NCI-H345 treated with DMSO at 0.1 percent for 48 hours (cell line): ENCODE data around the gene KDM2B.

ENCODE experiments used
- DNase-seq: peaks from one replicate; lab custom pipeline; 2025; ENCODE audit not compliant: unreplicated experiment; lab: John Stamatoyannopoulos, UW

Gene KDM2B

DNA sequence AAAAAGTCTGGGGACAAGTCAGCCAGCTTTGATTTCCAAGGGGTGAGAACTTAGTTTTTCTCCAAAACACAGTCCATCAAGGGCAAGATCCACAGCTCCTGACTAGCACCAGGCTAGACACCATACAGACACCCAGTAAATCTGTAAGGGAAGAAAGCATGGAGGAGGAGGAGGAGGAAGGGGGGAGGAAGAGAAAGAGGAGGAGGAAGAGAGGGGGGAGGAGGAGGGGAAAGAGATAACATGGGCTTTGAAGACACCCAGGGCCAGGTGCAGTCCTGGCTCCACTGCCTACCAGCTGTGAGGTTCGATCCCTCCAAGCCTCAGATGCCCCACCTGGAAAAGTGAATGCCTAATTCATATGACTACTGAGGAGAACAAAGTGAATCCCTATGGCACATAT is 18.3 kb downstream of the KDM2B start:
- DNase-seq, result no peak

DNA sequence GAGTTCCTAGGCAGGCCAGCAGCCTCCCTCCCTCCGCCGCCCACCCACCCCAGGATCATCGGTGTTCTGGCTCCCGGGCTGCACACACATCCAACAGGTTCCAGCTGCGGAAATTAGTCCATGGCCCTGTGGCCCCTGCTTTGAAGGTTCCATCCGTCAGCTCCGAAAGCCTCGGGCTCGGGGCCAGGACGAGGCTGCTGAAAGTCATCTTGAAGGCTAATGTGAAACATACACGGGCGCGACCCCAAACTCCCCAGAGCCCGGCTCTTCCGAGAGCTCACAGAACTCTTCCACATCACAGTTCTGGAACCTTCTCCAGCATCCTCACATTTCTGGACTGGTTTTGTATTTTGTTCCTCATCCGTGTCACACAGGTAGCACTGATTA is 19.8 kb downstream of the KDM2B start:
- DNase-seq, result no peak

DNA sequence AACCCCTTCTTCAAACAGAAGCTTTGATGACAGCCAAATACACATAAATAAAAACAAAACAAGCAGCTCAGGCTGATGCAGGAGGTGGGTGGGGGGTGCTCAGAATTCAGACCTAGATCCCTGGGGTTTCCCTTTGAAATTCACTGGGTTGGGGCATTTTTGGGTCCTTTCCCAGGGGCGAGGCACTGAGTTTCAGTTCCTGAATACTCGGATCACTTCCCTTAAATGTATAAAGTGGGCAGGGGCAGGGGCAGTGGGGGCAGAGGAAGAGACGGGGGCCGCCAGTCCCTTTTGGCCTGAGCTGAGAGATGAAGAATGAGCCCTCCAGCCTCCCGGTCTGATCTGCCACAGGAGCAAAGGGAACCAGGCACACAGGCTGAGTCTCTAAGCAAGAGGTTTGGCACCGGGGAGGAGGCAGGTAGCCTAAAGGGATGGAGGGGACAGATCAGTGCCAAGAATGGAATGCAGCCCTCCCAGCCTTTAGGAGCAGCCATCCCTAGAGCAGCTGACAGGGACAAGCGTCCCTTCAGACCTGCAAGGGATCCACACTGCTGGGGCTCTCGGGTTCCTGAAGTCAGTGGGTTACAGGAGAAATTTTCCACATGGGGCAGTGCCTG is 20.3 kb downstream of the KDM2B start:
- DNase-seq, result no peak

DNA sequence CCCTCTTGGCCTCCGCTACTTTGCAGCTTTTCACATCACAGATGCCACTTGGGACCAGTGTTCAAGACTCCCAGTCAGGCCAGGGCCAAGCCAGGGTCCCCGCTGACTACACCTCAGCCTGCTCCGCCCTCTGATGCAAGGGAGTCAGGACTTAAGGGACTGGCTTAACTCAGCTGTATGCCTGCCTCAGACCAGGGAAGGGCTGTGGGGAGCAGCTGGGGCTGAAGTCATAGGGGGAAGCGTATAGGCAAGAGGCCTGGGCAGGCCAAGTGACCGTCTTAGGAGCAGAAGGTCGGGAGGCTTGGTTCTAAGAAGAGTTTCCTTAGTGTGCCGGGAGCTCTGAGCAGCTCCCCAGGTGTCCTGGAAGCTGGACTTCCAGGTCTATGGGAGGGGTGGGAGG is 21.9 kb downstream of the KDM2B start:
- no peak for DNase-seq

DNA sequence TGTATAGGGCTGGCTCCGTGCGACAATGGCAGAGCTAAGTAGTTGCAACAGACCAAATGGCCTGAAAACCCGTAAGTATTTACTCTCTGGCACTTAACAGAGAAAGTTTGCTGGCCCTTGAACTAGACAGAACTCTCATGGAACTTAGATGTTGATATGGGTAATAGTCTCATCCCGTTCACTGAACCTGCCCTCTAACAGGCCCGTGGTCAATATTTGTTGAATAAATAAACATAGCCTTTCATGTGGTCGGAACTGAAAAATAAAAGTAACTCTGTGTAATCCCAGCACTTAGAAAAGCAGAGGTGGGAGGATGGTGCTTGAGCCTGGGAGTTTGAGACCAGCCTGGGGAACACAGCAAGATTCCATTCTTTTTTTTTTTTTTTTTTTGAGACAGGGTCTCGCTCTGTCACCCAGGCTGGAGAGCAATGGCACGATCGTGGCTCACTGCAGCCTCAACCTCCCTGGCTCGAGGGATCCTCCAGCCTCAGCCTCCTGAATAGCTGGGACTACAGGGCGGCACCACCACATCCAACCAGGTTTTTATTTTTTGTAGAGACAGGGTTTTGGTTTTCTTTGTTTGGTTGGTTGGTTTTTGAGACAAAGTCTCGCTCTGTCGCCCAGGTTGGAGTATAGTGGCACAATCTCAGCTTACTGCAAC is 29.7 kb downstream of the KDM2B start:
- DNase-seq, result no peak

DNA sequence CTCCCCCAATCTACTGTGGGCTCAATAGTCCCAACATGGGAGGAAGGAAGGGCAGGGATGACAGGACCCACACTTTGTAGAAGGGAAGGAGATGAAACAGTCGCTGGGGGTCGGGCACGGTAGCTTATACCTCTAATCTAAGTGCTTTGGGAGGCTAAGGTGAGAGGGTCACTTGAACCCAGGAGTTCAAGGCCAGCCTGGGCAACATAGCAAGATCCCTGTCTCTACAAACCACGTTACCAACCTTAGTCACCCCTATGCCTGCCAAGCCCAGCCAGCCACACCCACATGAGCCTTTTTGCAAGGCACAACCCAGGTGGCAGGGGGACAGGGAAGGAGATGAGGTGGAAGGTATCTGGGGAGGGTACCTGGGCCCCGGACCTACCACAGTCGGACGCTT is 31.7 kb downstream of the KDM2B start:
- DNase-seq, result no peak

DNA sequence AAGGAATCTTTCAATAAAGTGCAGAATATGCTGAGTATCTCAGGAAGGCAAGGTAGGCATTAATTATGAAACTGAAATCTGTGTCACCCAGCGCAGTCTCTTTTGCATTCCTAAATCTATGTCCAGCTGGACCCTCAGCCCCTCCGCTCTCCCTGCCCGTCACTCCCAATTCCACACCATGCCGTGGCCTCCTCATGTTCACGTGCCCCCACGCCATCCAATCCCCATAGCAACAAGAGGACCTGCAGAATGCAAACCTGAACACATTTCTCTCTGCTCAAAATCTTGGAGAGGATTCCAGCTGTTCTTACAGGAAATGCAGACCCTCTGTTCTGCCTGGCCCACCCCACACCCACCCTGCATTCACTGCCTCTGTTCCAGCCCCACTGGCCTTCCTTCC is 35.3 kb downstream of the KDM2B start:
- DNase-seq, result no peak

DNA sequence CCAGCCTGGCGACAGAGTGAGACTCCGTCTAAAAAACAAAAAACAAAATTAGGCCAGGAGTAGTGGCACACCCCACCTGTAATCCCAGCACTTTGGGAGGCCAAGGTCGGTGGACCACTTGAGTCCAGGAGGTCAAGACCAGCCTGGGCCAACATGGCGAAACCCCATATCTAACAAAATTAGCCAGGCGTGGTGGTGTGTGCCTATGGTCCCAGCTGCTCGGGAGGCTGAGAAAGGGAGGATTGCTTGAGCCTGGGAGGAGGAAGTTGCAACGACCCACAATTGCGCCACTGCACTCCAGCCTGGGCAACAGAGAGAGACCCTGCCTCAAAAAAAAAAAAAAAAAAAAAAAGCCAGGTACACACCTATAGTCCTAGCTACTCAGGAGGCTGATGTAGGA is 37.0 kb downstream of the KDM2B start:
- DNase-seq, result no peak

DNA sequence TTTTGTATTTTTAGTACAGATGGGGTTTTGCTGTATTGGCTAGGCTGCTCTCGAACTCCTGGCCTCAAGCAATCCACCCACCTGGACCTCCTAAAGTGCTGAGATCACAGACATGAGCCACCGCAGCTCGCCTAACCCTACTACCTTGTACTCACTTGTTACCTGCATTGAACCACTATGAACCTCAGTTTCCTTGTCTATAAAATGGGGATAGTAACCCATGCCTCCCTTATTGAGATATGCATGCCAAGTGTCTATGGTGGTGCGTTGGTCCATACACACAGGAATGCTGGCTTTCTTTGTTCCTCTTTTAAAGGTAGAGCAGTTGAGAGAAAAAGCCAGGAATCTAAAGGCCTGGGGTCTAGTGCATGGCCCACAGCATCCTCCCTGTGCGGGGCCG is 40.9 kb downstream of the KDM2B start:
- no peak for DNase-seq

DNA sequence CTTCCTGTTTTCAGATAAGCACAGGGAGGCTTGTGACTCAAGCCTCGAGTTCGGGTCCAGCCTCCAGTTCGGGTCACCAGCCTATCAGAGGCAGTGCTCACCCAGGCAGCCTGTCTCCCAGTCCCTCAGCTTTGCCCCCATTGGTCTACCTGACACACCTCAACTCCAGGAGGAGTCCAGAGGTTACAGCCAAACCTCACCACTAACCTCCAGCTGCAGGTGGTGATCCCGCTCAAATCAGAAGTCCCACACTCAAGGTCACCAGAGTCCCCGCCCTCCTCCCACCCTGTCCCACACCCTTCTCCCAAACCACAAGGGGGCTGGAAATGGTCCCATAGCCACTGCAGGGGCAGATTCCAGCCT is 42.1 kb downstream of the KDM2B start:
- DNase-seq, result no peak

DNA sequence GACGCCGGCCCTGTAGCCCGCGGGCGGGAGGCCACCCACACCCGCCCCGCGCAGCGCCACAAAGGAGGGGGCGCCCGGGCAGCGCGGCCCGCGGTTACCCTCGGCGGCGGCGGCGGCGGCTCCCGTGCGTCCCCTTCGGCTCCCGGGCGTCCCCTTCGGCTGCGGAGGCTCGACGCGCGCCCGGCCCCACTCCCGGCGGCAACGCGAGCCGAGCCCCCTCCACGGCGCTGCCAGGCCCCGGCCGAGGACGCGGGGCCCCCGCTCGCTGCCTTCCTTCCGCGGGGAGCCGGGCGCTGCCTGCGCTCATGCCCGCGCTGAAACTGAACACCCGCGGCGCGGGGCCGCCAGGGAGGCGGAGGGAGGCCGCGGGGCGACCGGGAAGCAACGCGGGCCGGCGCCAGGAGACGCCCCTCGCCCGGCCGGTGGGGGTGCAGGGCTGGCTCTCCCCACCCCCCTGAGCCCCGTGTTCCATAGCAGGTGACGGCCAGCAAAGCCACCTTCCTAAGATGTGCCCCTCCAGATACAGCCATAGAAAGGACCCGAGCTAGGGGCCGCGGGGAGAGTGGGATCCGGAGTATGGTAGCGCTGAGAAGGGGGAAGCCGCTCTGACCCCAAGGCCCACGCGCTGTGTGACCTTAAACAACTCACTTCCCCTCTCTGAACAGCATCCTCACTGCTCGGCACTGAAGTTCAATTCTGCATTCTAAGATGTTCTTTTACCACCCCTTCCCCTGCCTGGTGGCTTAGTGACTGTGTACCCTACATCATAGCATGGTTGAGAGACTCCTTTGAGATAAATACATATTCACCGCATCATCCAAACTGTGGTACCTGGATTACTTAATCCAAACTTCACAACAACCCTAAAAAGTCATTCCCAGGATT is 42.8 kb downstream of the KDM2B start:
- no peak for DNase-seq

DNA sequence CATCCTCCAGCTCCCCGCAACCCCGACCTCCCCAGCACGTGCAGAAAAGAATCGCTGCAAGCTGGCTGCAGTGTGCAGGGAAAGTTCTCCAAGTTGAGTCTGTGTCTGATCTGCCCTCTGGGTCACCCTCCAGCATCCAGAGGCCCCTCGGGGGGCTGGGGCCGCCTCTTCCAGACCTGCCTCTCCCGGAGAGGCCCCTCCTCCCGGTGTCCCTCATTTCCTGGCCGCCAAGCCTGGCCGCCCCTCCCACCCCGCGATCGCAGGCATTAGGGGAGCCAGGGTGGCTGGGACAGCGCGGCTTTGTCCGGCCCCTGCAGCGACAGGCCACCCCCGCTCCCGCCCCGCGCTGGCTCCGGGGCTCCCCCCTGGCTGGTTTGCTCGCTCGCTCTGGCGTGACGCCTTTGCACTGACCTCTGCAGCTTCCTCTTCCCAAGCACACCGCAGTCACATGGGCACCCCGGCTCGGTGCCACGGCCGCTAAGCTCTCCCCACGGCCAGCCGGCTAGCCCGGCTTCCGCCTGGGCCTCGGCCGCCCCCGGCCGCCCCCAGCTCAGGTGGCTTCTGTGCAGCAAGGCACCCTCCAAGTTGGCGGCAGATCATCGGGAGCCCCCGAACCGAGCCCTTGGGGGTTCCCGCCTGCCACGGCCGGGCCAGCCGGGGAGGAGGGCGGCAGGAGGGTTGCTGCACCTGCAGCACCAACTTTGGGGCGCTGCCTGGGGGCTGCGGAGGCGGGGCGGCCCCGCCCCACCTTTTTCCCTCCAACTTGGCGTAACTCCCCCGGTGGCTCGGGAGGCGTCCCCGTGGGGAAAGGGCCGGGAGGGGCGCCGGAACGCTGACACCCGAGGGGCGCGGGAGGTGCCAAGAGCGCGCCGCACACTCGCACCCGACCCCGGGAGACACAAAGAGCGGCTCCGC is 43.7 kb downstream of the KDM2B start:
- DNase-seq, result no peak

DNA sequence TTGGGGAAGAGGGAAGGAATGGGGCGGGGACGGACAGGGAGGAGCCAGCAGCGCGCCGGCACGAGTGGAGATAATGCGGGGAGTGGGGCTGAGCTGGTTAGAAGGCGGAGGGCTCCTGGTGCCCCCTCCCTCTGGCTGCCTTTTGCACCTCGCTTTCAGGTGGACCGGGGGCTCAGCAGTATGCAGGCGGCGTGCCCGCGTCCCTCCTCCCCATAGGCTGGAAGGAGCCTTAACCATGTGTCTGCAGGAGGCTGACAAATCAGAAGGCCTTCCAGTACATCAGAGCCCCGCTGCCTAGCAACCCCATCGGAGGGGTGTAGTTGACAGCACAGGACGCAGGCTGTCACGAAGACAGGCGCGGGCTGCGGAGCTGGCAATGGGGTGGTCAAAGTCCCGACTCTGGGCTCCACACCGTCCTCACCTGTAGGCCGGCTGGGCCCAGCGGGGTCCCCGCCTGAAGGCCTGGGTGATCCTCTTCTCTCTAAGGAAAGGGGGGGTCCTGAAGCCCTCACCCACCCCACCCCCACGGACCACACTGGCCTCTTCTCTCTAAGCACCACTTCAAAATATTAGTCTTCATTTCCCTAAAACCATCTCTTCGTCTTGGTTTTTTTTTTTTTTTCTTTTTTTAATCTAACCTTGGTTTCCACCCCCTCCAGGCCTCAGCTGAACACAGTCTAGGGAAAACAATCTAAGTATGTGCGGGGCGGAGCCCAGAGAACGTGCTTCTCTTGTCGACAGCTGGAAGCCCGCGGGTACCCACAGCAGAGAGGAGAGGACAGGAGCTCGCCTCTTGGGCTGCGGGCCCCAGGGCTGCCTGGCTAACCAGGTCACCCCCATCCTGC is 44.5 kb downstream of the KDM2B start:
- no peak for DNase-seq

DNA sequence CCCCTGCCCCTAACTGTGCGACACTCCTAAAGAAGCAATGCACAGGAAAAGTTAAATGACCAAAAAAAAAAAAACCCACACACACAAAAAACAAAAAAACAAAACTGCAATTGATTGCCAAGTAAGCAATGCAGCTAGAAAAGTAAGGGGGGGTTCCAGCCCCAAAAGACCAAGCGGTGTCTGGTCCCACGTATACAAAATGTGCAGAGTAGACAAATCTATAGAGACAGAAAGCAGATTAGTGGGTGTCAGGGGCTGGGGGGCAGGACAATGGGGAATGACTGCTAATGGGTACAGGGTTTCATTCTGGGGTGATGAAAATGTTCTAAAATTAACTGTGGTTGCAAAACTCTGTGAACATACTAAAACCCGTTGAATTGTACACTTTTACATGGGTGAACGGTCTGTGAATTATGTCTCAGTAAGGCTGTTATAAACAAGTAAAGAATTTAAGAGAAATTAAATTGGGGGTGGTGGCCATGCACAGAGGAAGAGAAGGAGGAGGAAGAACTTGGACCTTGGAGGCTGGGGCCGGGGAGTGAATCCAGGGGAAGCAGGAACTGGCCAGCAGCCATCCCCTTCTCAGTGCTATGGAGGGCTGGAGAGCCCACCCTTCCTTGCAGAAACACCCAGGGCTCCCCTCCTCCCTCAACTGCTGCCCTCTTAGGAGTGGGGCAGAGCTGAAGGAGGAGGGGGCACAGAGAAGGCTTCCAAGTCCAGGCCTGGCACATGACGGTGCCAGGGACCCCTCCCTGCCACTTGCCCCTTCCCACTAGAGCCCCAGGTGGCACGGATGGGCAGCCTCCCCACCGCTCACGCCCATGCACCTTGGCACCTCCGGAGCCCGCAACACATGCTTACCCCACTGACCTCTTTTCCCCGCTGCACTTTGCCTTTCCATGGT is 45.4 kb downstream of the KDM2B start:
- no peak for DNase-seq

DNA sequence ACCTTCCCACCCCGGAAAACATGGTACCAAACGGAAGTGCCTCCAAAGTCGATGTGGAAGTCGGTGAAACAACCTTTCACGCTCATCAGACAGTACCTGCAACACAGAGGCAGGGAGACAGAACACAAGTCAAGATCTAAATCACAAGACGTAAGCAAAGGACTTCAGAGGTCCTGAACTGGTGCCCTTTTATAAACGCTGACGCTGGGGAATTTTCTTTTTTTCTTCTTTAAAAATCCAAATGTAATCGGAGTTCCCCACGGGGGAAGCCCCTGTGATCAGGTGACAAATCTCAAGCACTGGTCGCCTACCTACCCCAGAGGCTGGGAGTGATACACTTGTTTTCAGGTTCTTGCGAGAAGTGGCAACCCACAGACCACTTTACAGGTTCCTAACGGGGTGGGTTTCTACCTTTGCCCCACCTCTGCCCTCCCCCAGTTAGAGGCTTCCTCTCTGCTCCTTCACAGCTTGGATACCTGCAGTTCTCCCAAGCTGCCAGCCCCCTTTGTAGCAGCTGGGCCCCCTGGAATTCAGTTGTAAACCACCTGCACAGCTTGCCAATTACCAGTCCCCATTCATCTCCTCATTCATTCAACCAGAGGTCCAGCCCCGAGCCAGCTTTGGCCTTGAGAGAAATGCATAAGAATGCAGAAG is 46.2 kb downstream of the KDM2B start:
- DNase-seq, result no peak

DNA sequence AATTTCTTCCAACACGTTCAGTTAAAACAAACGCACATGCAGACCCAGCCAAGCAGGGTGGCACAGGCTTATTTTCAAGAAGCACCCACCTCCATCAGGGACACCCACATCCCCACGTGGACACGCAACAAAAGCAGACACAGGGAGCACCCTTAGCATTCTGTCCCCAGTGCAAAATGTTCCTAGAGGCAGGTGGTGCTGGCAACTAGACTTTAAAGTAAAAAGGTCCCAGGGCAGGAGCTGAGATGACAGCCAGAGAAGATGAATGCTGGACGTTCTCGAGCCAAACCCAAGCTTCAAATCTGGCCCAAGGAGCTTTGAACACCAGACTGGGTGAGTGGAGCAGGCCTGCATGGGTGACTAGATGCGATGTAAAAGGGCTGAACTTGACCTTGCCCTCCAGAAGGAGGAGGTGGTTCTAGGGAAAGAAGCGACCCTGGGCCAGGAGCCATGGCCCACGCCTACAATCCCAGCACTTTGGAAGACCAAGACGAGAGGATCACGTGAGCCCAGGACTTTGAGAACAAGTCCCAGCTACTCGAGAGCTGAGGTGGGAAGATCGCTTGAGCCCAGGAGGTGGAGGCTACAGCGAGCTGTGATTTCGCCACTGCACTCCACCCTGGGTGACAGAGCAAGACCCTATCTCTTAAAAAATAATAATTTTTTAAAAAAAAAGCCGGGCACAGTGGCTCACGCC is 47.3 kb downstream of the KDM2B start:
- DNase-seq, result no peak

DNA sequence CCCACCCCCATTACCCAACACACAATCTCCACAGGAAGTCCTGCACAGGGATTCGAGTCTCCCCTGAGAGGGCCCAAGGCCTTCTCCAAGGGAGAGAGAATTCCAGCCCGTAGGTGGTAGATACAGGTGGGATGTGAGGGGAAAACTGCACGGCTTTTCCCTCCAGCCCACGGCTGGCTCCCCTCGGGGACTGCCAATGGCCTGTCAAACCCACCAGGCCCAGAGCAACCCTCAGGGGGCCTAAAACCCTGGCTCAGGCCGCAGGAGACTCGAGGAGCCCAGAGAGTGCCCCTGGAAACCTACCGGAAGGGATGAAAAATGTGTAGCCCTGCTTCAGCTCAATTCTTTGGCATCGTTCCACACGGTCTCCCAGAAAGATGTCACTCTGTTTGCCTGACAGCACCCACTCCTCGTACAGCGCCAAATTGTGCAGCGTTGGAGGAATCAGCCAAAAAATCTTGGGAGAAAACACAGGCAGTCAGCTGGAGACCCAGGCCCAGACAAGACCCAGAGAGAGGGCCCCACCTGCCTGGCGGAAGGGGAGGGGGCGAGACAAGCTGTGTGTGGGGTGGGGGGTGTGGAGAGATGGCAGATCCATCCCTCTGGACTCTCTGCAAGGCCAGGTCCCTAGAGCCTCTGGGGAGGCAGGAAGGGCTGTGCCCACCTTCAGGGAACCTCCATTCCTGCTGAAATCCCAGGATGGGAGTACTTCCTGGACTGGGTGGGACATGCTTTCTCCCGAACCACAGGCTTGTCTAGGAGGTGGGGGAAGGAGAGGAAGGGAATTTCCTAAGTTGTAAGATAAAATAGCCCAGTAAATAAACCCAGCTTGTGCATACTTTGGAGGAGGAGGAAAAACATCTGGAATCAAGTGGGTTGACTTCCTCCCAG is 48.1 kb downstream of the KDM2B start:
- no peak for DNase-seq
